Activated CD4-positive, alpha-beta memory T cell treated with anti-CD3 and anti-CD28 coated beads for 36 hours (primary cell): Measurements from ENCODE around the gene COL6A2. TPM values are rescaled to one million over a fixed set of nuclear protein-coding genes. Genes with fewer than 3 reads are reported as not detected.

ENCODE experiments used
- CTCF ChIA-PET: fragments of 350-600 bp; sonication (Branson Sonifier 250); formaldehyde crosslinking; loops from one replicate; lab custom pipeline; 2021; ENCODE audit warnings: antibody characterized with exemption, inconsistent platforms; lab: Charles Lee
- POLR2A ChIA-PET: fragments of 350-600 bp; sonication (Branson Sonifier 250); formaldehyde crosslinking; loops from one replicate; lab custom pipeline; 2021; ENCODE audit warnings: antibody characterized with exemption; lab: Charles Lee
- DNase-seq: peaks from one replicate; pipeline ENCODE4 v3.0.0-alpha.2; 2020
- H3K27ac Mint-ChIP-seq: one replicate; pipeline ENCODE4 v1.8.0; 2021; ENCODE audit warnings: mixed read lengths
- H3K27me3 Mint-ChIP-seq: one replicate; pipeline ENCODE4 v1.8.0; 2021; ENCODE audit warnings: mixed read lengths
- H3K36me3 Mint-ChIP-seq: one replicate; pipeline ENCODE4 v1.8.0; 2021; ENCODE audit warnings: mixed read lengths
- H3K4me1 Mint-ChIP-seq: one replicate; pipeline ENCODE4 v1.8.0; 2021; ENCODE audit warnings: low read depth, mixed read lengths
- H3K4me3 Mint-ChIP-seq: one replicate; pipeline ENCODE4 v1.8.0; 2021; ENCODE audit warnings: mild to moderate bottlenecking, mixed read lengths
- H3K9me3 Mint-ChIP-seq: one replicate; pipeline ENCODE4 v1.8.0; 2021; ENCODE audit warnings: mixed read lengths
- intact Hi-C: fragments of 100-400 bp; cut with micrococcal nuclease; formaldehyde crosslinking; loops from one replicate; pipeline ENCODE4 v1.15.1; 2023
- total RNA-seq, 2 experiments: library from RNA; stranded (reverse); gene quantifications; one replicate each; pipeline ENCODE4 v1.2.3, GENCODE V29; 2021

Gene COL6A2
- total RNA-seq = 1 to 10 TPM; 4.3 to 4.8 TPM

DNA sequence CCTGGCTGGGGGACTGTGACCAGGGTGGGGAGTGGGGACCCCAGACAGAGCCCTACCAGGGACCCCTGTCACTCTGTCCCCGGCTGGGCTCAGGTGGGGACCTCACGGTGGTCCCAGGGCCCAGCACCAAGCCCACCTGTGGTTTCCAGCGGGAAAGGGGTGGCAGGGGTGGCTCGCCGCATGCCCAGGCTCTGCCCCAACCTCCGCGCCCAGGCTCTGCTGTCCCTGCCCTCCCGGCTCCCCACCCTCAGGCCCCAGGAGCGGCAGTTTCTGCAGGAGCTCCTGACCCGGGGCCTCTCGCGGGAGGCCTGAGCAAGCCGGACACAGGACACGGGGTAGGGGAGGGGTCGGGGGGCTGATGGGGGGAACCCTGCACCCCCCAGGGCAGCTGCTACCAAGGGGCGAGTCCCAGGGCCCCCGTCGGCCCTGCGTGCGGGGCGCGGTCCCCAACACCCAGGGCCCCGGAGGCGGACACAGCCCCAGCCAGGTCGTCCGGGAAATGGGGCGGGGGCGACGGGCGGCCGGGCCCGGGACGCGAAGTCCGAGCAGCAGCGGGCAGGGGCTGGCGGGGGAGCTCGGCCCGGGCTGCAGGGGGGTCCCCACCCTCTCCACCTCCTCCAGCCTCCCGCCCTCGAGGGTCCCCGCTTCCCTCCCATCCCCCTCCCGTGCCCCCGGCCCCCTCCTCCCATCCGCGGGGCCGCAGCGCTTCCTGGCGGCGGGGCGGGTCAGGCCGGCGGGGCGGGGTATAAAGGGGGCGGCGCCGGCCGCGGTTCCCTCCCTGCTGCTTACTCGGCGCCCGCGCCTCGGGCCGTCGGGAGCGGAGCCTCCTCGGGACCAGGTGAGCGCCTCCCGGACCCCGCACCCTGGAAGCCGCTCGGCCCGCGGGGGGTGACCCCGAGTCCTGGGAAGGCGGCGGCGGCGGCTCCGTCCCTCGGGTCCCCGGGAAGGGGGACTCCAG lies at the start of gene COL6A2:
TSS of gene COL6A2 (plus strand) at position 777 of the 958 bp plus-strand sequence.
- peak; percentile 66 for DNase-seq
- Mint-ChIP-seq H3K4me3 (peak within 1 kb of the TSS; percentile 46), H3K9me3 (peaks cover 5% of the 10 kb centered on the region), H3K36me3 (no peaks in the 10 kb centered on the region), H3K27ac (no peak within 1 kb of the TSS), H3K27me3 (peaks cover 22% of the 10 kb centered on the region), H3K4me1 (no peaks in the 10 kb centered on the region)
- ChIA-PET POLR2A (no interaction called here), CTCF (interaction anchor here (1.2 kb wide), 1 partner anchor 126 kb away, joined by 4 read pairs; no protein-coding TSS in a partner anchor)
- intact Hi-C loops = loop anchor here (5.0 kb wide), 1 partner anchor 125 kb away; no protein-coding TSS in a partner anchor

DNA sequence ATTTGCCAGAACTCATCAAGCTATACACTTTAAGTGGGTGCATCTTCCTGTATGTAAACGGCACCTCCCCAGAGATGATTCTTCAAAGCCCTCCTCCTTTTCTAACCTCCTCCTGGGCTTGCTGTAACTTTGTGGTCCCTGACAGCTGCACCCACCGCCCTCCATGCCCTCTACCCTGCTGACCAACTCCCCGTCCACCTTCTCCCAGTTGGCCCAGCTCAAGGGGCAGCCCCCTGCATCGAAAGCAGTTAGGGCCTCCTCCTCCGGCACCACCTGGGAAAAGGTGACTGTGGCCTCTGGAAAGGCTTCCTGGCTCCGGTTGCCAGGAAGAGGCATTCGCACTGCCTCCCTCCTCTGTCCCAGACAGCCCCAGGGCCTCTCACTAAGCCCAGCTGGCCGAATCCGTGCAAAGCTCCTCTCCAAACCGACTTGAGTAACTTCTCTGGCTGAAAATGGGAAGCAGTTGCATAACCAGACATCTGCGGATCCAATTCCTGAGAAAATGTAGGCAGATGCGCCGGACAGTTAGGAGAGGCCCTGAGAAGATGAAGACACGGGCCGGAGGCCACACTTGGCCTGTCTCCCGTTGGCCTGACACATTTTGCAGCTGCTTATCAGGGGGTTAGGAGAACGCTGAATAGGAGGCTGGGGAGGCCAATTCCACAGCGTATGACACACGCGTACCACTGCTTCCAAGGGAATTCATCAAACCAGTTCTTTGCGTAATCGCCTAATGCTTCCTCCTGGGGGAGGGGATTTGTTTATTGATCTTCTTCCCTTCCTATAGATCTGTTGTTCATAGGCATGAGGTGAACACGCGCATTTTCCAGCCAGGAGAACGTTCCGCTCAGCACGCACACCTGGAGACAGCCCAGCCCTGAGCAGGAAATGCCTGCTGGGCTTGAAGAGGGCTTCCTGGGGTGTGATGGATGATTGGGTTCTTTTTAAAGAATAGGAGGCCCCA lies 48.7 kb upstream of the COL6A2 start:
- Mint-ChIP-seq H3K4me3 (no peak overlapping the region), H3K9me3 (no peaks in the 10 kb centered on the region), H3K27me3 (peaks cover 5% of the 10 kb centered on the region), H3K36me3 (no peaks in the 10 kb centered on the region), H3K27ac (no peak overlapping the region), H3K4me1 (no peaks in the 10 kb centered on the region)
- ChIA-PET CTCF (no interaction called here), POLR2A (no interaction called here)
- no peak for DNase-seq
- intact Hi-C loops = no loop called here

DNA sequence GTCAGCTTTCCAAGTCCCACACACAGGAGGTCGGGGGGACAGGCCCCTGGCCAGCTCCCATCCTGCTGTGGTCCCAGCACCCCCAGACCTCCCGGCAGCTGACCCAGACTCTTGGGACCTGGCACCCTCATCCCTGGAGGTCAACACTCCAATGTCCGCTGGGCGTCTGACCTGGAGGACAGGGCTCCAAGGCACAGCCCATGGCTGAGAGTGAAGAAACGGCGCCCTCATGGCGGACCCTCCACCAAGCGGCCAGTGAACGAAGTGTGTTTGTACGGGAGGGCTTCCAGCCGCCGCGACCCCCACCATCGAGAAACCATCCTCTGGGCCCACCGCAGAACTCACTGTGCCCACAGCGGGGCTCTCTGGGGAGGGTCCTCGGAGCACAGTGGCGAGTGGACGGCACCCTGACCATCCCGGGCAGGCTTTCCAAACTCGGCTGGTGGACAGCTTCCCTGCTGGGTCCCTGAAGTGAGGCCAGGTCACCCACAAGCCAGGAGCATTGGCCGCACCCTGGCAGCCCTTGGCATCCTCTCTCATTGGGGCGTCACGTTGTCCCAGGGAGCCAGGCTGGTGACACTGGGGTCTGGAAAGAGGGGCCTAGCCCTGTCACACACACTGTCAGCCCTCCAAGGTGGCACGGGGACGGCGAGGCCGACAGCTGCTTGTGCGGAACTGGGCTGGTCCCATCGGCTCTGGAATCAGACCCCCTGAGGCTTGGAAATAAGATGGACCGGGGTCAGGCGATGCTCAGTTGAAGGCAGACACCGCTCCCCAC lies 47.8 kb upstream of the COL6A2 start:
- no peaks in the 10 kb centered on the region for H3K9me3 Mint-ChIP-seq
- intact Hi-C loops = no loop called here
- no peaks in the 10 kb centered on the region for H3K36me3 Mint-ChIP-seq
- no peaks in the 10 kb centered on the region for H3K4me1 Mint-ChIP-seq
- ChIA-PET CTCF (no interaction called here), POLR2A (no interaction called here)
- no peak overlapping the region for H3K4me3 Mint-ChIP-seq
- H3K27me3 Mint-ChIP-seq = peaks cover 5% of the 10 kb centered on the region
- no peak overlapping the region for H3K27ac Mint-ChIP-seq
- no peak for DNase-seq

DNA sequence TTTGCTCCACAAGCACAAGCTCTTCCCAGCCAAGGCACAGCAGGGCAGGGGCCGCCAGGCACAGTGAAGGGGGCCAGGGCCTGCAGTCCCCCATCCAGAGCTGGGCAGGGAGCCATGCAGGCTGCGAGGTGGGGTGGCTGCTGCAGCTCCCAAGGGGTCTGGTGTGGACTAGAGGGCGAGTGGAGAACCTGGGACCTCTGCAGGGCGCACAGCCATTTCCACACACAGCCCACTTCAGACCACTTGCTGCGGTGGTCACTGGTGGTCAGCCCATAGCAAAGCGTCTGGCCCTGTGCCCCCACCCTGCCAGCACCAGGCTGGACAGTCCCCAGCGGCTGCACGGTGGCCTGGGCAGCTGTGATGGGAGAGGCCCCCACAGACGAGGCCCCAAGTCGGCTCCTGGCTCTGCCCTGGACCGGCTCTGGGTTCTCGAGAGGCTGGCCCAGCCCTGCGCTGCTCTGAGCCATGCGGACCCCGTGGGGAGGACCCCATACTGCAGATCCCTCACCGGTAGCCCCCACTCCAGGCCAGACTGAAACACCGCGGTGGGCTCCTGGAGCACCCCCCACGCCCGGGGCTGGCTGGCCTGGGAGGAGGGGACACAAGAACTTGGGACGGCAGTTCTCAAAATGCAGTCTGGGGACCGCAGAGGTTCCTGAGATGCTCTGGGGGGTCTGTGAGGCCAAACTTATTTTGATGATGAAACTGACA lies 47.1 kb upstream of the COL6A2 start:
- no peak overlapping the region for H3K4me3 Mint-ChIP-seq
- POLR2A ChIA-PET = no interaction called here
- H3K4me1 Mint-ChIP-seq = no peaks in the 10 kb centered on the region
- H3K9me3 Mint-ChIP-seq = no peaks in the 10 kb centered on the region
- H3K27me3 Mint-ChIP-seq = peaks cover 5% of the 10 kb centered on the region
- no peak overlapping the region for H3K27ac Mint-ChIP-seq
- no peaks in the 10 kb centered on the region for H3K36me3 Mint-ChIP-seq
- intact Hi-C loops = no loop called here
- DNase-seq = no peak
- CTCF ChIA-PET = no interaction called here

DNA sequence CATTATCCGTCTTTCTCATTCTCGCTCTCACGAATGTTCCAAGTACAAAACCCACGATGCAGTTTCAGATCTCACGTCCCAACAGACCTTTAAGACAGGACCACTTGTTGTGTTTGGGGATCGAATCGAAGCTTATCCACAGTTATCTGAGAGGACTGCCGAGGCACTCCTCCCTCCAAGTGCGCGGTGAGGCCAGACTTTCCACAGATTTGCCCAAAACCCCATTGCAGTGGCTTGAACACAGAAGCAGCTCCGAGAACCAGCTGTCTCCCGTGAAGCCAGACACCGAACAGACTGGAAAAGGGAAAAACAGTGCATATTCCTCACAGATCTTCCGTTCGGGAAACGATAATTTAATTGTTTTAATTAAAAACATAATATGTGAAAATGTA lies 46.5 kb upstream of the COL6A2 start:
- Mint-ChIP-seq H3K4me3 (no peak overlapping the region), H3K9me3 (no peaks in the 10 kb centered on the region), H3K27ac (no peak overlapping the region), H3K27me3 (peaks cover 10% of the 10 kb centered on the region), H3K4me1 (no peaks in the 10 kb centered on the region), H3K36me3 (no peaks in the 10 kb centered on the region)
- intact Hi-C loops = no loop called here
- POLR2A ChIA-PET = no interaction called here
- no peak for DNase-seq
- CTCF ChIA-PET = no interaction called here

DNA sequence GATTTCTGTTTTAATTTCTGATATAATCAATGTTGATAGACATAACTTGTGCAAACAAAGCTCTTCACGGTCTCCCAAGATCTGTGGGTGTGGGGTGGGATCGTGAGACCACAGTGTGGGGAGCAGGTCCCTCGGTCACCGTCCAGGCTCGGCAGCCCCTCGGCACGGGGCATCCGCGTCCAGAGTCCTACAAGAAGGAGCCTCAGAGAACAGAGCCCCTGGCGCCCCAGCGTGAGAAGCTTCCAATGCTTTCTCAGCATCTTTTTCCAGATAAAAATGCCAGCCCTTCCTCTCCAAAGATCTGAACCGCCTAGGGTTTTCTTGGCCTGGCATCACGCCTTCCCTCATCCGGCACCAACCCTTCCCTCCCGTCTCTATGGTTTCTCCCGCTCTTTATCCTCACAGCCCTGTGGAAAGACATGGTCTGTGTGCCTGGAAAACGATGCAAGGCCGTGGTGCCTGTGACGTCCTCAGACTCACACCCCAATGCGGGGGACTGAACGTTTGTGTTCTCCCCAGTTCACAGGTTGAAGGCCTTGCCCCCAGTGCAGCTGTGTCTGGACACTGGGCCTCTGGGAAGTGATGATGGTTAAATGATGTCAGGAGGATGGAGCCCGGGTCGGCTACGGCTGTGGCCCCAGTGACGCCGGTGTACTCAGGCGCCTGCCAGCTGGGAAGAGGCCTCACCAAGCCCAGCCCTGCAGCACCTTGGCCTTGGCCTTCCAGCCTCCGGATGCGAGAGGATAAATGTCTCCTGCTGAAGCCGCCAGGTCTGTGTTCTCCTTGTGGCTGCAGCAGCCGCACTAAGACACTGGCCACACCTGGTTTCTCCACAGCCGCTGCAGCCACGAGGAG lies 45.9 kb upstream of the COL6A2 start:
- H3K27me3 Mint-ChIP-seq = peaks cover 10% of the 10 kb centered on the region
- H3K4me3 Mint-ChIP-seq = no peak overlapping the region
- no peaks in the 10 kb centered on the region for H3K4me1 Mint-ChIP-seq
- no peaks in the 10 kb centered on the region for H3K36me3 Mint-ChIP-seq
- POLR2A ChIA-PET = no interaction called here
- no peaks in the 10 kb centered on the region for H3K9me3 Mint-ChIP-seq
- CTCF ChIA-PET = no interaction called here
- intact Hi-C loops = no loop called here
- no peak for DNase-seq
- H3K27ac Mint-ChIP-seq = no peak overlapping the region

DNA sequence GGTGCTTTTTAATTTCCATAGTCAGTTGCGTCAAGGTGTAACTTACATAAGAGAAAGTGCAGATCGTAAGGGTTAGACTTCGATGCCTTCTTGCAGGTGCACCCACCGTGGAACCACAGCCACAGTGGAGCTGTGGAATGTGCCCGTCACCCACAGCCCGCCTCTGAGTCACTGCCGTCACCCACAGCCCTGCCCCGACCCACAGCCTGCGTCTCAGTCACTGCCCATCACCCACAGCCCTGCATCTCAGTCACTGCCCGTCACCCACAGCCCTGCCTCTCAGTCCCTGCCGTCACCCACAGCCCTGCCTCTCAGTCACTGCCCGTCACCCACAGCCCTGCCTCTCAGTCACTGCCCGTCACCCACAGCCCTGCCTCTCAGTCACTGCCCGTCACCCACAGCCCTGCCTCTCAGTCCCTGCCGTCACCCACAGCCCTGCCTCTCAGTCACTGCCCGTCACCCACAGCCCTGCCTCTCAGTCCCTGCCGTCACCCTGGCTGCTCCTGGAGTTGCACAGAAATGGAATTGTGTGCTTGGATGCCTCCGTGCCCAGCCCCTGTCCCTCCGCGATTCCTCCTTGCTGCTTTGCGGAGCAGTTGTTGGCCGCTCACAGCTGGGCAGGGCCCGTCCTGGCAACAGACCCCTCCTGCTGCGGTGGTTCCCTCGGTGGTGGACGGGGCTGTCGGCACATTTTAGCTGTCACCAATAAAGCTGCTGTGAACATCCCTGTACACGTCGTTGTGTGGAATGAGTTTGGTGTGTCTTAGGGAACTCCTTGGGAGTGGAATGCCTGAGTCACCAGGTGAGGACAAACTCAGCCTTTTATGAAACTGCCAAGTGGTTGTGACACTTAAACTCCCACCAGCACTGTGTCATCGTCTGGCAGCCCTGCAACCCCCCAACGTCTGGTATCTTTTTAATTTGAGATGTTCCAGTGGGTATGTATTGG lies 44.9 kb upstream of the COL6A2 start:
- H3K27me3 Mint-ChIP-seq = peaks cover 16% of the 10 kb centered on the region
- intact Hi-C loops = no loop called here
- ChIA-PET POLR2A (no interaction called here), CTCF (no interaction called here)
- no peaks in the 10 kb centered on the region for H3K9me3 Mint-ChIP-seq
- no peak overlapping the region for H3K4me3 Mint-ChIP-seq
- H3K4me1 Mint-ChIP-seq = peaks cover 5% of the 10 kb centered on the region
- H3K27ac Mint-ChIP-seq = no peak overlapping the region
- no peaks in the 10 kb centered on the region for H3K36me3 Mint-ChIP-seq
- DNase-seq = peak; percentile 47

DNA sequence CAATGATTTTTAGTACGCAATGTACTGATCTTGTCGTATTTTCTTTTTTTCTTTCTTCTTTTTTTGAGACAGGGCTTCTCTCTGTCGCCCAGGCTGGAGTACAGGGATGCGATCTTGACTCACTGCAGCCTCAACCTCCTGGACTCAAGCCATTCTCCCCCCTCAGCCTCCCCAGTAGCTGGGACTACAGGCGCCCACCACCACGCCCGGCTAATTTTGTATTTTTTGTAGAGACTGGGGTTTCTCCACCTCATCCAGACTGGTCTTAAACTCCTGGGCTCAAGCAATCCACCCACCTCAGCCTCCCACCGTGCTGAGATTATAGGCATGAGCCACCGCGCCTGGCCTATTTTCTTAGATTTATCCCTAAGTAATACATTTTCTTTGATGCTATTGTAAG lies 43.9 kb upstream of the COL6A2 start:
- no peak overlapping the region for H3K27ac Mint-ChIP-seq
- CTCF ChIA-PET = no interaction called here

DNA sequence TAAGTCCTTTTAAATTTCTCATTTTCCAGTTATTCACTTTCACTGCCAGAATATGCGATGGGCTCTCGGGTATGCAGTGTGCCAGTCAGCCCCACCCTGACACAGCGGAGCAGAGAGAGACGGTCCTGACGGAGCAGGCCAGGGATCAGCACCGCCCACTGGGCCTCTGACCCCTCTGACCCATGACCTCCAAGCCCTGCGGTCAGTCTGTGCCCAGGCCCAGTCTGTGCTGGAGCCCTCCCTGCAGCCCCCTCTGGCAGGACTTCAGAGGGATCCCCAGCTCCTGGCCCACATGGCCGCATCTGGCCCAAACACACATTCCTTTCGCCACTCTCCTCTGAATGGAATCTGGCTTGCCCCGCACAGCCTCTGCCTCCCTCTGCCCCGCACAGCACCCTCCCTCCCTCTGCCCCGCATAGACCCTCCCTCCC lies 43.4 kb upstream of the COL6A2 start:
- Mint-ChIP-seq H3K36me3 (no peaks in the 10 kb centered on the region), H3K4me3 (no peak overlapping the region), H3K4me1 (peaks cover 9% of the 10 kb centered on the region), H3K9me3 (no peaks in the 10 kb centered on the region), H3K27me3 (peaks cover 26% of the 10 kb centered on the region), H3K27ac (no peak overlapping the region)
- intact Hi-C loops = no loop called here
- CTCF ChIA-PET = no interaction called here
- DNase-seq = no peak
- POLR2A ChIA-PET = no interaction called here

More for the DNA sequence above, 43.9 kb upstream of the COL6A2 start:
- intact Hi-C loops = no loop called here
- DNase-seq = no peak
- Mint-ChIP-seq H3K9me3 (no peaks in the 10 kb centered on the region), H3K36me3 (no peaks in the 10 kb centered on the region), H3K4me1 (peaks cover 9% of the 10 kb centered on the region), H3K27me3 (peaks cover 26% of the 10 kb centered on the region), H3K4me3 (no peak overlapping the region)
- POLR2A ChIA-PET = no interaction called here

DNA sequence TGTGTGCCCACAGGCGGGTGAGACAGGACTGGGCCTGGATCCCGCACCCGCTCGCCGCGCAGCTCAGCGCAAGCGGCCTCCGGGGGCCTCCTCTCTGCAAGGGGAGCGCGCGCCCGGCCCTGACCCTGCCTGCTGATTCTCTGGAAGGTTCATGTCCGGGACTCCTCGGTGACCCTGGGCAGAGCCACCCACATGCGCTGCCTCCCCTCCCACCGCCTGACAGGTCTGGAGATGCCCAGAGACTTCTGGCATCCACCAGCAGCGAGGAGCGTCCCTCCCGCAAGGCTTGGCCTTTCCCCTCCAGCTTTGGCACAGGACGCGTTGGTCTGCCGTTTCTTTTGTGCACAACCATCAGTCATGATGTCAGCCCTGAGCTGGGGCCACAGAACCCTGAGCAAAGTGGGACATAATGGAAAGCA lies 42.0 kb upstream of the COL6A2 start:
- Mint-ChIP-seq H3K9me3 (no peaks in the 10 kb centered on the region), H3K27me3 (peaks cover 27% of the 10 kb centered on the region), H3K27ac (no peak overlapping the region), H3K4me3 (no peak overlapping the region), H3K36me3 (no peaks in the 10 kb centered on the region), H3K4me1 (peaks cover 13% of the 10 kb centered on the region)
- ChIA-PET POLR2A (no interaction called here), CTCF (no interaction called here)
- intact Hi-C loops = no loop called here
- DNase-seq = no peak
